HS-27A (cell line): ENCODE results near the gene SCNN1G.
"Not testable (repeated sequence)": the region's sequence is repeated elsewhere in the genome, so short reads cannot be mapped to it uniquely, and the experiment has no call there.

Experiments
- DNase-seq: peaks from one replicate; pipeline ENCODE4 v3.0.0-alpha.2; 2012; ENCODE audit warnings: low read depth, missing footprints

SCNN1G gene

GRCh38 chr16:23253650-23254049 is 71.1 kb downstream of the SCNN1G start:
- DNase-seq, result not testable (repeated sequence)

DNA sequence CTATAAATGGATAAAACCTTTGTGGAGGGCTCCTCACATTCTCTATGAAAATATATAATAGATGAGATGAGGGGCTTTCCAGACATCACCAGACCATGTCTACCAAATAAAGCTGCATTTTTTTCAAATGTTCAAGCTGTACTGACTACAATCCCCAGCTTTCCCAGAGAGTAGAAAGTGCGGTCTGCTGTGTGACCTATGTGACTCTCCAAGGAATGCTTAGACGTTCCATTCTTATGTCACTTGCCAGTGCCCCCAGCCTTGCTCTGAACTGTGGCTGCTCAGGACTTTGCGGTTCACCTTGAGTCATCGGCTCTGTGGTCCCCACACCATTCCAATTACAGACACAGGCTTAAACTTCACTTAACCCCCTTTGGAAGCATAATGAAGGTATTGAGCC is 71.8 kb downstream of the SCNN1G start:
- peak; percentile 26 for DNase-seq

GRCh38 chr16:23255000-23255399 is 72.5 kb downstream of the SCNN1G start:
- no peak for DNase-seq

GRCh38 chr16:23256440-23256839 is 73.9 kb downstream of the SCNN1G start:
- no peak for DNase-seq

- DNase-seq, result no peak
These were observed 75.1 kb downstream of the SCNN1G start for GRCh38 chr16:23257682-23258081.

GRCh38 chr16:23258919-23259237 is 76.3 kb downstream of the SCNN1G start:
- no peak for DNase-seq
